Spinal cord (tissue), 10 donors: ENCODE data around the gene FAAP20. TPM values are rescaled to one million over a fixed set of nuclear protein-coding genes. Genes with fewer than 3 reads are reported as not detected.

Experiments used
- DNase-seq, 6 donors: peaks; one replicate each; pipeline versions ENCODE4 v3.0.0 to v3.0.0-alpha.2; 2013 to 2015; ENCODE audit warnings: low spot score in 6 of 6, low read depth in 4 of 6
- H3K27ac ChIP-seq: one replicate; pipeline ENCODE4 v1.5.1; 2013; ENCODE audit warnings: low read depth, low read length, control low read depth
- H3K27me3 ChIP-seq: one replicate; pipeline ENCODE4 v1.6.1; 2013; ENCODE audit warnings: low read length; ENCODE audit not compliant: control insufficient read depth, insufficient read depth
- H3K36me3 ChIP-seq: one replicate; pipeline ENCODE4 v1.6.1; 2013; ENCODE audit warnings: low read length; ENCODE audit not compliant: control insufficient read depth, insufficient read depth
- H3K4me1 ChIP-seq: one replicate; pipeline ENCODE4 v1.6.1; 2013; ENCODE audit warnings: low read length; ENCODE audit not compliant: control insufficient read depth, insufficient read depth
- H3K4me3 ChIP-seq: one replicate; pipeline ENCODE4 v1.5.1; 2013; ENCODE audit warnings: low read depth, low read length, control low read depth
- H3K9me3 ChIP-seq: one replicate; pipeline ENCODE4 v1.6.1; 2013; ENCODE audit warnings: low read length; ENCODE audit not compliant: control insufficient read depth, insufficient read depth
- WGBS: methylation state at CpG from one replicate; pipeline ENCODE4 v1.1.5; 2013; ENCODE audit warnings: missing lambda C conversion rate; ENCODE audit not compliant: insufficient coverage; 5-methylcytosine and 5-hydroxymethylcytosine counted together
- polyA plus RNA-seq, 2 donors: library from polyadenylated mRNA; unstranded; fragments of 120-200 nt; gene quantifications; one replicate each; pipeline ENCODE4 v1.2.1, GENCODE V29; 2013; ENCODE audit not compliant: insufficient read length in 2 of 2
- total RNA-seq, 2 donors: library from RNA; depleted of rRNA in 1 of 2; stranded (reverse); fragments of 120-200 nt in 1 of 2; fragments of >200 nt in 1 of 2; gene quantifications; one replicate each; pipeline versions ENCODE4 v1.2.3 to v1.2.4, GENCODE V29; 2013 to 2014
- donor health status: healthy.

Gene FAAP20
- total and polyA plus RNA-seq, 4 donors, result 15.5 to 96.8 (median 57.3) TPM

- Histone ChIP-seq H3K4me3 (peak overlapping the region; percentile 49), H3K36me3 (peaks cover 4% of the 10 kb centered on the region), H3K9me3 (no peaks in the 10 kb centered on the region), H3K4me1 (peaks cover 53% of the 10 kb centered on the region), H3K27ac (peak overlapping the region; percentile 75), H3K27me3 (no peaks in the 10 kb centered on the region)
- 65% methylated on average over 21 of the region's 25 CpGs for WGBS
- DNase-seq, result no peak
Measured at GRCh38 chr1:2203671-2204414, 9.3 kb upstream of the FAAP20 start.

DNA sequence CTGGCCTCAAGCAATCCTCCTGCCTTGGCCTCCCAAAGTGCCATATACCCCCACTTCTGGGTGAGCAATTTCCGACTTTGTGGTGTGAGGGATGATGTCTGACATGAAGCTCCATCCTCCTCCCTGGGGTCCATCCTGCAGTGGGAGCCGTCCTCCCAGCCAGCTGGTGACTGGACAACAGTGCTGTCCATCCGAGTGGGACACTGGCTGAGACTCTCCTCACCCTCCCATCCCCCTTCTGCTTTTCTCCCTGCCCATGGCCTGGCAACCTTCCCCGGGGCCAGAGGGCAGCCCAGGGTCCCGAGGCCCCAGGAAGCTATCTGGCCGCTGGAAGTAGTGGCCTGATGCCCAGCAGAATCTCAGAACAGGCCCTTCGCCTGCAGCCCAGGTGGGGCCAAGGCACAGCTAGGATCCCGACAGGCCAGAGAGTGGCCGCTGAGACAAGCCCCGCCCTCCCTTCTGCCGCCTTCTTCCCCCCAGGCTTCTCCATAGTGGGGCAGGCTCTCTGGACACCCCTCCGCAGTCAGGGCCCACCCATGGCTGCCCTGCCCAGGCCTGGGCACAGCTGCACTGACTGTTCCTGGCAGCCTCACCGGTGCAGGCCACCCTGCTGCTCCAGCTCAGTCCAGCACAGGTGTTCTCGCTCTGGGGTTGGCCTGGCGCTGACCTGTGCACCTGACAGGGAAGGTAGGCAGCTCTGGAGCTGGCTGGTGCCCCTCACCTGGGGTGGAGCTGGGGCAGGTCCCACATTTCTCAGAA is 8.4 kb upstream of the FAAP20 start:
- H3K4me3 ChIP-seq, result no peak overlapping the region
- no peak overlapping the region for H3K27ac ChIP-seq
- 87% methylated on average over 13 of the region's 15 CpGs for WGBS
- H3K27me3 ChIP-seq, result no peaks in the 10 kb centered on the region
- no peaks in the 10 kb centered on the region for H3K9me3 ChIP-seq
- DNase-seq, result no peak
- H3K36me3 ChIP-seq, result peaks cover 4% of the 10 kb centered on the region
- peaks cover 49% of the 10 kb centered on the region for H3K4me1 ChIP-seq

GRCh38 chr1:2202008-2202575 is 7.5 kb upstream of the FAAP20 start:
- H3K27me3 ChIP-seq, result no peaks in the 10 kb centered on the region
- H3K9me3 ChIP-seq, result no peaks in the 10 kb centered on the region
- H3K36me3 ChIP-seq, result peaks cover 7% of the 10 kb centered on the region
- DNase-seq, result no peak
- H3K4me1 ChIP-seq, result peaks cover 41% of the 10 kb centered on the region
- no peak overlapping the region for H3K4me3 ChIP-seq
- WGBS, result 88% methylated on average over 5 of the region's 9 CpGs
- H3K27ac ChIP-seq, result no peak overlapping the region

DNA sequence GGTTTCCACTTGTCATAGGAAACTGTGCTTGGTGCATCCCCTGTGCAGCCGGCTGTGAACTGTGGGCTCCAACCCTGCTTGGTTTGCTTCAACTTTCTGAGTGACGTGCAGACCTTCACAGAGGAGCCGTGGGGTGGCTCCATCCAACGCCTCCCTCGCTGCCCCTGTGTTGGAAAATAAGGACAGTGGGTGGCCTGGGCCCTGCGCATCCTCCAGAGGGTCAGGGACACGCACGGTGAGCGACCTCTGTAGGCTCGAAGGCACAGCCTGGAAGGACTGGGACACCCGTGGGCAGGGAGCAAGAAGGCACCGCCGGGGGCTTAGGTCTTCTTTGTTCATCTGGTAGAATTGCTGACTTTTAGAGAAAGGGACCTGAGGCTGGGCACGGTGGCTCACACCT is 6.5 kb upstream of the FAAP20 start:
- H3K9me3 ChIP-seq, result no peaks in the 10 kb centered on the region
- no peak for DNase-seq
- H3K27me3 ChIP-seq, result no peaks in the 10 kb centered on the region
- H3K4me3 ChIP-seq, result no peak overlapping the region
- 91% methylated on average over 13 of the region's 14 CpGs for WGBS
- peaks cover 38% of the 10 kb centered on the region for H3K4me1 ChIP-seq
- peaks cover 10% of the 10 kb centered on the region for H3K36me3 ChIP-seq
- no peak overlapping the region for H3K27ac ChIP-seq

DNA sequence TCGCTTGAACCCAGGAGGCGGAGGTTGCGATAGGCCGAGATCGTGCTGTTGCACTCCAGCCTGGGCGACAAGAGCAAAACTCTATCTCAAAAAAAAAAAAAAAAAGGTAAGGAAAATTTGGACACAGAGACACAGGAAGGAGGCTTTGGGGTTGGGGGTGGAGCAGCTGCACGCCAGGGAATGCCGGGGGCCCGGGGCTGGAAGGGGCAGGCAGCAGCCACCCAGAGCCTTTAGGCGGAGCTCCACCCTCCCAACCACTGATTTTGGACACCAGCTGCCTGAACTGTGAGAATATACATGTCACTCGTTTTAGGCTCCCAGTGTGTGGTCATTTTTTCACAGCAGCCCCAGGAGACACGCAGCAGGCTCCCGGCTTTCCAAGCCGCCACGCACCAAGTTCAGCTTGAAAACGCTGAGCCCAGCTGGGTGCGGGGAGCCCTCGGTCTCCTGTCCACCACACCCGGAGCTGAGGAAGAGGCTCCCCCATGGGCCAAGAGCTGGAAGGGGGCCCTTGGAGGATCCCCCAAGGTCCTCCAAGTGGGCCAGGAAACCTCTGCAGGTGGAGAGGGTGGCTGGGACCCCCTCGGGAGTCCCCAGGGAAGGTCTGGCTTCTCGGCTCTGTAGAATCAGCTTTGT is 5.9 kb upstream of the FAAP20 start:
- Histone ChIP-seq H3K4me3 (no peak overlapping the region), H3K4me1 (peaks cover 38% of the 10 kb centered on the region), H3K36me3 (peaks cover 10% of the 10 kb centered on the region), H3K27ac (no peak overlapping the region), H3K9me3 (no peaks in the 10 kb centered on the region), H3K27me3 (no peaks in the 10 kb centered on the region)
- DNase-seq, result no peak
- 68% methylated on average over 15 of the region's 21 CpGs for WGBS

- Histone ChIP-seq H3K4me1 (peaks cover 38% of the 10 kb centered on the region), H3K9me3 (no peaks in the 10 kb centered on the region), H3K27ac (peak overlapping the region; percentile 65), H3K27me3 (no peaks in the 10 kb centered on the region), H3K4me3 (peak overlapping the region; percentile 16), H3K36me3 (peaks cover 10% of the 10 kb centered on the region)
- WGBS, result 26% methylated on average over 24 of the region's 24 CpGs
- DNase-seq, result peak in 2 of 6 donors; percentile 82 to 86
Measured at GRCh38 chr1:2199042-2199810, 4.7 kb upstream of the FAAP20 start.

DNA sequence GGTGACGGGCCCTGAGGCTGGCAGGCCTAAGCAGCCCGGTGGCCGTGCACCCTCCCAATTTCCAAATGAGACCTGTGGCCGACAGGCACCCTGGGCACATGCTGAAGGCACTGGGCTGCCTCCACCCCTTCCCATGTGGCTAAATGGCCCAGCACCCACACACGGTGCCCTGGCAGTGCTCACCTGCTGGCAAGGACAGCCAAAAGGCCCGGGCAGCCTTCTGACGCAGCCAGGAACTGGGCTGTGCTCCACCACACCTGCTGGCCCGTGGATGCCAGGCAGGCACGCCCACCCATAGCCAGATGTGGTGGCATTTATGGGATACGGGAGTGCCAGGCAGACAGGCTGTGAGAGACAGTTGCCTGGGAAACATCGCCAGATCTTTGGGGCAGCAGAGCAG is 4.0 kb upstream of the FAAP20 start:
- Histone ChIP-seq H3K4me3 (no peak overlapping the region), H3K36me3 (peaks cover 14% of the 10 kb centered on the region), H3K4me1 (peaks cover 37% of the 10 kb centered on the region), H3K27ac (peak overlapping the region; percentile 65), H3K9me3 (no peaks in the 10 kb centered on the region), H3K27me3 (no peaks in the 10 kb centered on the region)
- no peak for DNase-seq
- WGBS, result 75% methylated on average over 11 of the region's 11 CpGs

GRCh38 chr1:2197707-2198165 is 3.2 kb upstream of the FAAP20 start:
- Histone ChIP-seq H3K4me1 (peaks cover 42% of the 10 kb centered on the region), H3K9me3 (no peaks in the 10 kb centered on the region), H3K4me3 (no peak overlapping the region), H3K27me3 (no peaks in the 10 kb centered on the region), H3K36me3 (peaks cover 22% of the 10 kb centered on the region), H3K27ac (no peak overlapping the region)
- no peak for DNase-seq
- WGBS, result 79% methylated on average over 6 of the region's 10 CpGs
